ACC112 (cell line): ENCODE measurements around the gene LMAN1.

Experiments
- H2AFZ ChIP-seq: fragments of 200-600 bp; sonication (generic); one replicate; pipeline ENCODE4 v1.6.0; 2017; ENCODE audit warnings: antibody characterized with exemption, low read length; ENCODE audit not compliant: unreplicated experiment
- H3K27ac ChIP-seq: fragments of 200-600 bp; sonication (generic); 2 replicates; pipeline ENCODE4 v1.5.1; 2014; ENCODE audit warnings: low read depth, mild to moderate bottlenecking, antibody characterized with exemption, low read length, moderate library complexity
- H3K27me3 ChIP-seq: fragments of 200-600 bp; sonication (generic); 2 replicates; pipeline ENCODE4 v1.6.1; 2014; ENCODE audit warnings: mild to moderate bottlenecking, antibody characterized with exemption, low read length, moderate library complexity, mixed read lengths; ENCODE audit not compliant: insufficient read depth
- H3K36me3 ChIP-seq: fragments of 200-600 bp; sonication (generic); 2 replicates; pipeline ENCODE4 v1.6.1; 2016; ENCODE audit warnings: mild to moderate bottlenecking, antibody characterized with exemption, low read length, moderate library complexity, mixed read lengths; ENCODE audit not compliant: insufficient read depth
- H3K4me1 ChIP-seq: fragments of 200-600 bp; sonication (generic); one replicate; pipeline ENCODE4 v1.6.1; 2016; ENCODE audit warnings: low read length, mixed read lengths; ENCODE audit not compliant: insufficient read depth, unreplicated experiment, control insufficient read depth
- H3K4me3 ChIP-seq: fragments of 200-600 bp; sonication (generic); 2 replicates; pipeline ENCODE4 v1.5.1; 2014; ENCODE audit warnings: mild to moderate bottlenecking, low read depth, low read length
- H3K79me2 ChIP-seq: fragments of 200-600 bp; sonication (generic); one replicate; pipeline ENCODE4 v1.6.0; 2016; ENCODE audit warnings: low read length; ENCODE audit not compliant: control insufficient read depth, unreplicated experiment, insufficient read depth

Gene LMAN1

DNA sequence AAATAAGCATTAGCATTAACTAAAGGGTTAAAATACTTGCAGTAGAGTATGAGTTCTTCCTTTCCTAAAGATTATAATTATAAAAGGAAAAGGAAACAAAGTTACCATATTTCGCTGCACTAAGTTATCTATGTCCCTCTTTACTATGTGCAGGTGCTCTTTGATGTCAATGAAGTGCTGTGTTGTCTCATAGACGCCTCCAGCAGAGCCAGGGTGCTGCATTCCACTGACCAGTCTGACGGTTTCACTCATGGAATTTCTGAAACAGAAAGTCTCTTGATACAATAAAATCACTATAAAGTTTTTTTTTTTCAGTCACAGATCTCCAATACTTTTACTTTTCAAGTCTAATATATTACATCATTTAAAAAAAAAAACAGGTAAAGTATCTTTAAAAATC lies 26.1 kb downstream of the LMAN1 start:
- H3K4me3 ChIP-seq: no peak overlapping the region
- peaks cover 63% of the 10 kb centered on the region for H3K36me3 ChIP-seq
- no peak overlapping the region for H2AFZ ChIP-seq

DNA sequence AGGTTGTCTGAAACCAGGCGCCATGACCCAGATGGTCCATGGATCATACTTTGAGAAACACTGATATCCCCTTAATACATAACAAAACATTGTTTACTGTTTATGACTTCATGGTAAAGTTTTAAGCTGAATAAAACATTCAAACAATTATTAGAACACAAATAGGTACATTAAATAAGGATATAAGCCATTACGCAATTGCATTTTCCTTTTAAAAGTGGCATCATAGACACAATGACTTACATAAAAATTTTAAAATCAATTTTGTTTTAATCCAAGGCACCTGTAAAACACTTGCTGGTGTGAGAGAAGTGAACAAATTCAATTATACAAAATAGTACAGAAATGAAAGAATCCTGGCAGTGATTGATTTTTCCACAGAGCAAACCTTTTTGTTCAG lies 30.4 kb downstream of the LMAN1 start:
- H3K36me3 ChIP-seq: peaks cover 69% of the 10 kb centered on the region
- H3K4me1 ChIP-seq: no peaks in the 10 kb centered on the region
- H3K4me3 ChIP-seq: no peak overlapping the region

More for the DNA sequence above, 26.1 kb downstream of the LMAN1 start:
- H3K27ac ChIP-seq: no peak overlapping the region
- no peaks in the 10 kb centered on the region for H3K27me3 ChIP-seq
- no peaks in the 10 kb centered on the region for H3K4me1 ChIP-seq
- H3K79me2 ChIP-seq: no peaks in the 10 kb centered on the region

DNA sequence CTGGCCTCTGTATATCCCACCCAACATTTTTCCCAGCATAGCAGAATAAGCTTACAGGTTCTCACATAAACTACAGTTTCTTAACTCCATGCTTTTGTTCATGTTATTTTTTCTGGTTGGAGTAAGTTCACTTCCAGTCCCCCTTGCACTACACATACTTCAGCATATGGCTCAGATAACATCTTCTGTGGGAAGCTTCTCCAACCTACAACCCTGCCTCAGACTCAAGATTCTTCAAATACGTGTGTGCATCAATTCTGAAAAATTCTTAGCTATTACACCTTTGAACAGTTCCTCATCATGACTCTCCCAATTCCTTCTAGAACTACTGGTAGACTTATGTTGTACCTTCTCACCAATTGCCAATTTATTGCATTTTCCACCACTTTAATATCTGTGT lies 33.1 kb downstream of the LMAN1 start:
- no peak overlapping the region for H3K27ac ChIP-seq
- peaks cover 46% of the 10 kb centered on the region for H3K36me3 ChIP-seq

More for the DNA sequence above, 30.4 kb downstream of the LMAN1 start:
- Histone ChIP-seq H2AFZ (no peak overlapping the region), H3K27me3 (no peaks in the 10 kb centered on the region), H3K79me2 (no peaks in the 10 kb centered on the region), H3K27ac (no peak overlapping the region)

DNA sequence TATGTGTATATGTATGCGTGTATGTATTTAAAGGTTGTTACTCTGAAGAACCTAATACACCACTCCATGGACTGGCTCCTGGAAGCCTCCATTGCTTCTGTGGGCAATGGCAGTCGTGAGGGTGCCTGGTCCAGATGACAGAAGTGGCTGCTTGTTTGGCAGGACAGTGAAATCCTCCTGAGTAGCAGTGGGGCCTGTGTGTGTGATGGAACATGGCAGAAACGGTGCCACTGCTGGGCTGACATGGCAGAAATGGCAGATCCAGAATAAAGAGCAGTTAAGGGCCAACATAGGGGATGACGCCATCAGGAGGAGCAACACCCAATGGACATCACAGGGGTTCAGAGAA lies 34.5 kb downstream of the LMAN1 start:
- no peaks in the 10 kb centered on the region for H3K79me2 ChIP-seq
- H3K27me3 ChIP-seq: 0 out of 2 replicates have a peak, but pooled peaks cover under 1% of the 10 kb centered on the region
- no peaks in the 10 kb centered on the region for H3K4me1 ChIP-seq
- H3K27ac ChIP-seq: no peak overlapping the region
- peaks cover 36% of the 10 kb centered on the region for H3K36me3 ChIP-seq
- H3K4me3 ChIP-seq: no peak overlapping the region
- H2AFZ ChIP-seq: no peak overlapping the region

More for the DNA sequence above, 33.1 kb downstream of the LMAN1 start:
- Histone ChIP-seq H3K4me3 (no peak overlapping the region), H3K4me1 (no peaks in the 10 kb centered on the region), H3K27me3 (no peaks in the 10 kb centered on the region), H3K79me2 (no peaks in the 10 kb centered on the region), H2AFZ (no peak overlapping the region)

DNA sequence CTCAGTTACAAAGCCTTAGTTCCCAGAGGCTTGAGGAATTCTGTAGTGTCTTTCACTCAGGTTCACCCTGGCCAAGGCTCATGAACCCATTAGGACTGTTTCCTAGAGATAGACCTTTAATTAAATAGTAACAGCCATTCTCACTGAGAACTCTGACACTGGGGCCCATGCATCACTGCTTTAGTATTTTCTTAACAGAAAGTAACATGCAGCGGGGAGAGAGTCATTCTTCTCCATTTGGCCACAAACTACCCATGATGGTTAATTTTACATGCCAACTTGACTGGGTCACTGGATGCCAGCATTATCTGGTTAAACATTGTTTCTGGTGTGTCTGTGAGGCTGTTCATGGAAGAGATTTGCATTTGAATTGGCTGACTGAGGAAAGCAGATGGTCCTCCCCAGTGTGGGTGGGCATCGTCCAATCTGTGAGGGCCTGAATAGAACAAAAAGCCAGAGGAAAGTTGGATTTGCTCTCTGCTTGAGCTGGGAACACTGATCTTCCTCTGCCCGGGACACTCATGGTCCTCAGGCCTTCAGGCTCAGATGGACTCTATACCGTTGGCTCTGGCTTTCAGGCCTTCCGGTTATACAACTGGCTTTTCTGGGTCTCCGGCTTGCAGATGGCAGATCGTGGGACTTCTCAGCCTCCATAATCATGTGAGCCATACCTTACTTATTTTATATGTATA lies 35.0 kb downstream of the LMAN1 start:
- Histone ChIP-seq H2AFZ (no peak overlapping the region), H3K4me1 (no peaks in the 10 kb centered on the region), H3K4me3 (no peak overlapping the region), H3K36me3 (peaks cover 31% of the 10 kb centered on the region), H3K27ac (no peak overlapping the region), H3K27me3 (peaks cover 5% of the 10 kb centered on the region; the same call in 1 of the 2 replicates), H3K79me2 (no peaks in the 10 kb centered on the region)

DNA sequence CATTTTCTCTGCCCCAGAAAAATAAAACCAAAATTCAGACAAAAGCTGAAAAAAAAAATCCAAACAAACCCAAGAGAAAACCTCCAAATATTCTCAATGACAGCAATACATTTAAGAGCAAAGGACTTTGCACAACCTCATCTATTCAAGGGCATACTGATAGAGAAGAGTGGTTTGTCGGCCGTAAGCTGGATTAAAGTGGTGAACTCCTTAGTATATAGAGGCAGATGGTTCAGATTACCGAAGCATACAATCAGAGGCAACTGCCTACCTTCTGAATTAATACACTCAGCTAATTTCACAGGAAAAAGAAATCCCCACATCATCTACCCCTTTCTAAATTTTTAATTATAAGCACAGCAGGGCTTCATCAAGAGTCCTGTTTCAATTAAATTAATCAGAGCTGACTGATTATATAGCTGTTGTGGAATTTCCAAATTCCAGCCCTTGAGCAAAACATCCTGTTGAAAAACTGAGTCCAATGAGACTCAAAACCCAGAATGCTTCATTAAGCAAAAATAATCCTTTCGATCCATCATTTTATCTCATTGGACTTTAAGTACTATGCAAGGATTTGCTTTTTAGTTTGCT lies 40.5 kb downstream of the LMAN1 start, which contains the start of gene CPLX4:
TSS of gene CPLX4 (minus strand) at position 190 of the 591 bp plus-strand sequence. CDS start at position 3, 187 bp downstream.
- H3K4me1 ChIP-seq: no peaks in the 10 kb centered on the region
- no peak within 1 kb of the TSS for H3K4me3 ChIP-seq
- H3K79me2 ChIP-seq: no peaks in the 10 kb centered on the region
- H2AFZ ChIP-seq: no peak within 1 kb of the TSS
- peaks cover 26% of the 10 kb centered on the region for H3K27me3 ChIP-seq
- H3K27ac ChIP-seq: no peak within 1 kb of the TSS
- H3K36me3 ChIP-seq: no peaks in the 10 kb centered on the region

DNA sequence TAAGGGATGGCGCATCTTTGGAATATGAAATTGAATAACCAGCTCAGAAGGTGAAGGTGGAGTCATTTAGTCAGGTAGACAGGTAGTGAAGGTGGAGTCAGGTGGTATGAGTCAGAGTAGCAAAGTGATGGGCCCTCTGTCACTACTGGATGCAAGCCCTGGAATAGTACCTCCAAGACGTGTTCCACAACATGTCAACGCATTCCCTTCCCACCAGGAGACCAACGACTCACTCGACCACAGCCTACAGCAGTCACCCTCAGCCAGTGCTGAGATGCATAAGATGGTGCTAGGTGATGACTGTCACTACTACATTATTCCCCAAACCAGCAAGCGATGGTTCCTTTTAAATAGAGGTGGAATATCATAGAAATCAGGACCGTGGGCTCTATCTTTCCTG lies 47.4 kb downstream of the LMAN1 start:
- Histone ChIP-seq H2AFZ (no peak overlapping the region), H3K27me3 (peaks cover 36% of the 10 kb centered on the region)

DNA sequence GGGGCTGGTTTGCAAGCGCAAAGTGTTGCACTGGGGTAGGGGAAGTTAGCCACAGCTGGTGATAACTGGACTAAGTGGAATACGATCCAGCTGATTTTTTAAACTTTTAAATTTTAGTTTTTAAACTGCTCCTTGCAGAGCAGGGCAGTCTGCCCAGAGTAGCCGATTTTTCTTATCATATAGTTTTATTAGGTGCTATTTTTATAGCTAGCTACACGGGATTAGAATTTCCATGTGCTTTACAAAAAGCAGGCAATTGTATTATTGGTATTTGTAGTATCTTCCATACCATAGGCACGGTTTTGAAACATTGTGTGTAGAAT lies 50.2 kb downstream of the LMAN1 start:
- H2AFZ ChIP-seq: peak overlapping the region; percentile 87
- peaks cover 55% of the 10 kb centered on the region for H3K27me3 ChIP-seq

More for the DNA sequence above, 47.4 kb downstream of the LMAN1 start:
- no peaks in the 10 kb centered on the region for H3K79me2 ChIP-seq
- H3K36me3 ChIP-seq: no peaks in the 10 kb centered on the region
- H3K4me3 ChIP-seq: no peak overlapping the region
- no peaks in the 10 kb centered on the region for H3K4me1 ChIP-seq
- no peak overlapping the region for H3K27ac ChIP-seq

DNA sequence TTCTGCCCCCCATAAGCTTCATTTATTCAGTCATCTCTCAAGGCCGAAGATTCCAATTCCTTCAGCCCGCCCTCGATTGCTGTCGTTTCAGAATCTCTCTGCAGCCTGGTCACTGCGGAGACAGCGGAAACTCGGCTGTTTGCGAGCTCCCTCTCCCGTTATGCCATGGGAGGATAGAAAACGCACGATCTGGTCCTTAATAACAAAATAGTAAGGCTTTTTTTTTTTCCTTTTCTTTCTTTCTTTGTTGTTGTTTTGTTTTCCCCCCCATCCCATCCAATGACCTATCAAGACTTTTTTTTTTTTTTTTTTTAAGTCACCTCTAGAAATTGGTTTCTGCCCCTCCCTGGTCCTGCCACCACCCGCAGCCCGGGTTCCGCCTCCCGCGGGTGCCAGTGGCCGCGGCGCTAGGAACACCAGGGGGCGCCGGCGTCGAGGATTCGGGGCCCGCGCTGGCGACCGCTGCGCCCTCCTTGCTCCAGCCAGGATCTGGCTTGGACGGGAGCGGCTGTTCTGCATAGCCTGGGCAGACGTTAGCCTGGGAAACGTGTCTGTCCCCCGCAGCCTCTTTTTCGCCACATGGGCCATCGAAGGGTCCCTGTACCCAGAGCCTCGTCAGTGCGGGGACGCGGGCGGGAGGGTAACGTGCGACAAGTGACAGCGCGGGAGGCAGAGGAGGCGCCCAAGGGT lies 50.7 kb downstream of the LMAN1 start:
- no peaks in the 10 kb centered on the region for H3K36me3 ChIP-seq
- H3K27me3 ChIP-seq: peaks cover 55% of the 10 kb centered on the region
- no peak overlapping the region for H3K27ac ChIP-seq
- H2AFZ ChIP-seq: peak overlapping the region; percentile 87
- H3K79me2 ChIP-seq: no peaks in the 10 kb centered on the region
- H3K4me3 ChIP-seq: peak overlapping the region; percentile 73
- H3K4me1 ChIP-seq: no peaks in the 10 kb centered on the region

More for the DNA sequence above, 50.2 kb downstream of the LMAN1 start:
- H3K79me2 ChIP-seq: no peaks in the 10 kb centered on the region
- H3K27ac ChIP-seq: no peak overlapping the region
- H3K4me1 ChIP-seq: no peaks in the 10 kb centered on the region
- peak overlapping the region; percentile 73 for H3K4me3 ChIP-seq
- no peaks in the 10 kb centered on the region for H3K36me3 ChIP-seq

DNA sequence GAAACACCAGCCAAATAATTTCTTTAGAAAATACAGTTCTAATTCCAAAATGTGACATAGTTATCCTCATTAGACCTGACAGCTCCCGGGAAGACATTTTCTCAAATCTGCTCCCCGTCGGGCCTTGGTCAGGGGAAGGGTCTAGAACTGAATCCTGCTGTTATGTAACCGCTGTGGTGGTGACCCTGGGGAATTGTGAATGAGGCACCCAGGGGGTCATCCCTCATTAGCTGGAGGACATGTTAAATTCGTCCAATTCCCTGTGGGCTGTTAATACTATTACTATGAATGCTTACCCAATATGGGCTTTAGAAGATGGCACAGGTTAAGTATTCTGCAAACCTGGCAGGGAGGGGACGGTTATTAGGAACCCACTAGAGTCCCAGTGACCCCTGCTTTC lies 52.4 kb downstream of the LMAN1 start:
- Histone ChIP-seq H2AFZ (no peak overlapping the region), H3K4me3 (no peak overlapping the region), H3K79me2 (no peaks in the 10 kb centered on the region), H3K27ac (no peak overlapping the region), H3K36me3 (no peaks in the 10 kb centered on the region), H3K4me1 (no peaks in the 10 kb centered on the region), H3K27me3 (peaks cover 56% of the 10 kb centered on the region)

DNA sequence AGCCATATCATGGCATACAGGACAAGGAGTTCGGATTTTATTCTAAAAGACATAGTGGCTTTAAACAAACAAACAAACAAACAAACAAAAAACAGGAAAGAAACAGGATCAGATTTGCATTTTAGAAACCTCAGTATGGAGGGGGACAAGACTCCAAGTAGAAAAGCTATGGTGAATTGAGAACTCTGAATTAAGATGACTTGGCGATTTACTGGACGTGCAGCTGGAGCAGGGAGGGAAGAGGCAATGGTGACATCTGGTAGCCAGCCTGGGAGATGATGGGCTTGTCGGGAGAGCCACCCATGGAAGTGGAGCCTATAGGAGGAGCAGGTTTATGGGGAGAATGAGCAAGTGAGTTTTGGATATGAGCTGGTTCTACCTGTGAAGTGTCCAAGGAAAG lies 53.8 kb downstream of the LMAN1 start:
- Histone ChIP-seq H3K4me1 (peaks cover 5% of the 10 kb centered on the region), H3K36me3 (no peaks in the 10 kb centered on the region), H3K27me3 (peaks cover 43% of the 10 kb centered on the region), H3K79me2 (no peaks in the 10 kb centered on the region), H3K4me3 (no peak overlapping the region), H3K27ac (no peak overlapping the region), H2AFZ (no peak overlapping the region)
